OCI-LY7 (cell line): ENCODE measurements around the gene APOL3. TPM values are rescaled to one million over a fixed set of nuclear protein-coding genes. Genes with fewer than 3 reads are reported as not detected.

ENCODE experiments used
- BruUV-seq: library from RNA; stranded (reverse); fragments of 400-500 nt; replicated peaks from 2 replicates; lab custom pipeline; 2021; lab: Mats Ljungman, UMichigan
- CTCF ChIA-PET: fragments of 300-600 bp; sonication (Branson Sonifier 250); formaldehyde crosslinking; loops from one replicate; lab custom pipeline; 2022; ENCODE audit warnings: antibody characterized with exemption; ENCODE audit not compliant: unreplicated experiment; lab: Charles Lee
- POLR2A ChIA-PET: fragments of 300-600 bp; sonication (Branson Sonifier 250); formaldehyde crosslinking; loops from one replicate; lab custom pipeline; 2022; ENCODE audit warnings: antibody characterized with exemption; lab: Charles Lee
- DNase-seq: peaks from one replicate; pipeline ENCODE4 v3.0.0-alpha.2; 2015; ENCODE audit warnings: low spot score
- H2AFZ ChIP-seq: fragments of 200-600 bp; sonication (generic), shearing (Covaris generic); 2 replicates; pipeline ENCODE4 v1.6.1; 2014; ENCODE audit warnings: mild to moderate bottlenecking, antibody characterized with exemption, low read length, moderate library complexity
- H3K27ac ChIP-seq: fragments of 200-600 bp; sonication (generic); 2 replicates; pipeline ENCODE4 v1.5.1; 2014; ENCODE audit warnings: mixed run types, low read depth, mild to moderate bottlenecking, moderate library complexity, low read length, inconsistent platforms; ENCODE audit not compliant: poor library complexity, severe bottlenecking
- H3K36me3 ChIP-seq: fragments of 200-600 bp; sonication (generic); 2 replicates; pipeline ENCODE4 v1.6.1; 2014; ENCODE audit warnings: mild to moderate bottlenecking, antibody characterized with exemption, low read length, moderate library complexity, mixed read lengths; ENCODE audit not compliant: insufficient read depth
- H3K4me1 ChIP-seq: fragments of 200-600 bp; sonication (generic); 2 replicates; pipeline ENCODE4 v1.5.1; 2014; ENCODE audit warnings: mild to moderate bottlenecking, low read length; ENCODE audit not compliant: insufficient read depth, poor library complexity, severe bottlenecking
- H3K4me2 ChIP-seq: fragments of 200-600 bp; sonication (generic); 2 replicates; pipeline ENCODE4 v1.6.1; 2014; ENCODE audit warnings: mild to moderate bottlenecking, low read length
- H3K4me3 ChIP-seq: fragments of 200-600 bp; sonication (generic); 2 replicates; pipeline ENCODE4 v1.5.1; 2014; ENCODE audit warnings: mild to moderate bottlenecking, low read depth, low read length; ENCODE audit not compliant: poor library complexity, severe bottlenecking
- H3K79me2 ChIP-seq: fragments of 200-600 bp; sonication (generic); 2 replicates; pipeline ENCODE4 v1.6.1; 2016; ENCODE audit warnings: low read depth, mild to moderate bottlenecking, low read length, moderate library complexity, mixed read lengths; ENCODE audit not compliant: insufficient read depth
- H3K9me2 ChIP-seq: fragments of 200-600 bp; sonication (generic); 2 replicates; pipeline ENCODE4 v1.6.1; 2016; ENCODE audit warnings: mild to moderate bottlenecking, low read length, mixed read lengths; ENCODE audit not compliant: insufficient read depth
- H3K9me3 ChIP-seq: fragments of 200-600 bp; sonication (generic); 2 replicates; pipeline ENCODE4 v1.6.1; 2014; ENCODE audit warnings: mild to moderate bottlenecking, mixed run types, low read length, mixed read lengths
- H4K20me1 ChIP-seq: fragments of 200-600 bp; sonication (generic); 2 replicates; pipeline ENCODE4 v1.6.1; 2014; ENCODE audit warnings: mild to moderate bottlenecking, antibody characterized with exemption, low read length, moderate library complexity, mixed read lengths; ENCODE audit not compliant: insufficient read depth
- CTCF ChIP-seq: fragments of 200-600 bp; sonication (generic); conservative IDR thresholded peaks from 2 replicates; pipeline ENCODE4 v1.5.1; 2014; ENCODE audit warnings: mild to moderate bottlenecking, antibody characterized with exemption, low read length, moderate library complexity, mixed read lengths
- EZH2phosphoT487 ChIP-seq: fragments of 200-600 bp; sonication (generic); IDR thresholded peaks from 2 replicates; pipeline ENCODE4 v1.6.1; 2018; ENCODE audit warnings: low read depth, borderline replicate concordance, mild to moderate bottlenecking, mixed run types, antibody characterized with exemption, low read length, moderate library complexity, mixed read lengths
- intact Hi-C: fragments of 100-400 bp; cut with micrococcal nuclease; formaldehyde crosslinking; loops from one replicate; pipeline ENCODE4 v1.10.0; 2022; ENCODE audit not compliant: unreplicated experiment
- total RNA-seq, 2 experiments: library from RNA; depleted of rRNA in 1 of 2; stranded (reverse); fragments of >200 nt in 1 of 2; shearing (Covaris generic) in 1 of 2; gene quantifications; 2 replicates each; pipeline ENCODE4 v1.2.3, GENCODE V29; 2014 to 2022

APOL3 gene
- total RNA-seq, 2 experiments from 2014 or later, result 10.7 to 19.6 TPM

- H3K36me3 ChIP-seq, result no peaks in the 10 kb centered on the region
- no peak for DNase-seq
- H3K9me2 ChIP-seq, result no peaks in the 10 kb centered on the region
- no peak overlapping the region for H3K4me3 ChIP-seq
- no peaks in the 10 kb centered on the region for H3K79me2 ChIP-seq
- intact Hi-C loops, result loop anchor here (5.0 kb wide), 1 partner anchor 38 kb away; no protein-coding TSS in a partner anchor
- no peak overlapping the region for H3K4me2 ChIP-seq
- ChIA-PET POLR2A (no interaction called here), CTCF (no interaction called here)
- BruUV-seq, result no TSS peak
- no peaks in the 10 kb centered on the region for H3K9me3 ChIP-seq
- H3K4me1 ChIP-seq, result no peaks in the 10 kb centered on the region
- TF ChIP-seq EZH2phosphoT487 (no peak), CTCF (no peak)
- no peak overlapping the region for H2AFZ ChIP-seq
- no peak overlapping the region for H3K27ac ChIP-seq
- no peaks in the 10 kb centered on the region for H4K20me1 ChIP-seq
Observed at GRCh38 chr22:36184433-36185025, 24.0 kb upstream of the APOL3 start.

GRCh38 chr22:36183446-36183845 lies 22.9 kb upstream of the APOL3 start:
- intact Hi-C loops, result loop anchor here (5.0 kb wide), 1 partner anchor 39 kb away; no protein-coding TSS in a partner anchor
- Histone ChIP-seq H3K36me3 (no peaks in the 10 kb centered on the region), H3K27ac (no peak overlapping the region), H3K4me2 (no peak overlapping the region), H3K9me2 (no peaks in the 10 kb centered on the region), H4K20me1 (no peaks in the 10 kb centered on the region), H3K9me3 (no peaks in the 10 kb centered on the region), H3K4me3 (no peak overlapping the region), H3K79me2 (no peaks in the 10 kb centered on the region), H3K4me1 (no peaks in the 10 kb centered on the region), H2AFZ (no peak overlapping the region)
- DNase-seq, result no peak
- TF ChIP-seq CTCF (no peak), EZH2phosphoT487 (no peak)
- no TSS peak for BruUV-seq
- ChIA-PET POLR2A (no interaction called here), CTCF (no interaction called here)

GRCh38 chr22:36182857-36183256 lies 22.3 kb upstream of the APOL3 start:
- no TSS peak for BruUV-seq
- H3K9me2 ChIP-seq, result no peaks in the 10 kb centered on the region
- H3K4me1 ChIP-seq, result no peaks in the 10 kb centered on the region
- no peak overlapping the region for H3K4me2 ChIP-seq
- ChIA-PET CTCF (no interaction called here), POLR2A (no interaction called here)
- DNase-seq, result no peak
- intact Hi-C loops, result loop anchor here (5.0 kb wide), 1 partner anchor 39 kb away; no protein-coding TSS in a partner anchor
- H3K36me3 ChIP-seq, result no peaks in the 10 kb centered on the region
- H3K9me3 ChIP-seq, result no peaks in the 10 kb centered on the region
- no peaks in the 10 kb centered on the region for H3K79me2 ChIP-seq
- no peaks in the 10 kb centered on the region for H4K20me1 ChIP-seq
- H2AFZ ChIP-seq, result no peak overlapping the region
- no peak overlapping the region for H3K4me3 ChIP-seq
- TF ChIP-seq EZH2phosphoT487, result no peak
- no peak for TF ChIP-seq CTCF
- no peak overlapping the region for H3K27ac ChIP-seq
